K562 (cell line): ENCODE data around the gene CNPY2. TPM values are rescaled to one million over a fixed set of nuclear protein-coding genes. Genes with fewer than 3 reads are reported as not detected.

Source experiments
- ATAC-seq: fragments of 200-7000 bp; cut with Tn5 transposase; 3 replicates; pipeline ENCODE4 v1.9.1; 2020; ENCODE audit warnings: moderate library complexity
- BruUV-seq: library from RNA; stranded (reverse); fragments of 400-500 nt; replicated peaks from 2 replicates; lab custom pipeline; 2021; lab: Mats Ljungman, UMichigan
- CTCF ChIA-PET: fragments of 300-600 bp; formaldehyde crosslinking; extraction: SDS; loops from one replicate; lab custom pipeline; 2021; ENCODE audit warnings: low intra/inter-chr PET ratio; lab: Yijun Ruan, JAX
- POLR2A ChIA-PET: fragments of 300-600, 350-650 bp; sonication (Branson Sonifier 250); formaldehyde crosslinking; extraction: SDS; loops from one replicate; lab custom pipeline; 2021; ENCODE audit warnings: antibody characterized with exemption, inconsistent platforms; lab: Yijun Ruan, JAX
- DNase-seq, 4 experiments: peaks; one replicate each; pipeline versions ENCODE4 v3.0.0 to v3.0.0-alpha.2; 2011 to 2018; ENCODE audit warnings: low spot score in 3 of 4, mixed read lengths in 3 of 4; ENCODE audit errors: extremely low read depth in 1 of 4
- FAIRE-seq: peaks from 2 replicates; lab custom pipeline; 2011; peaks lifted over from hg19 to GRCh38; lab: Jason Lieb, UNC
- H2AFZ ChIP-seq: 2 replicates; pipeline ENCODE4 v1.6.0; 2011; ENCODE audit warnings: low read depth, low read length, control low read depth, inconsistent platforms
- H3K27ac ChIP-seq: fragments of 200-600 bp; 3 replicates; pipeline ENCODE4 v1.8.0; 2011; ENCODE audit warnings: low read depth, mild to moderate bottlenecking, control low read depth, inconsistent platforms, low read length, moderate library complexity, mixed read lengths; ENCODE audit errors: extremely low read depth
- H3K27me3 ChIP-seq, 2 experiments: fragments of 300-600 bp in 1 of 2; 2 replicates in 1 of 2; 3 replicates in 1 of 2; pipeline versions ENCODE4 v1.6.0 to v1.8.0; 2011; ENCODE audit warnings: inconsistent platforms in 2 of 2, low read length in 2 of 2, mild to moderate bottlenecking in 1 of 2, mixed read lengths in 1 of 2, moderate library complexity in 1 of 2; ENCODE audit not compliant: control insufficient read depth in 2 of 2, insufficient read depth in 2 of 2
- H3K36me3 ChIP-seq: fragments of 300-600 bp; 3 replicates; pipeline ENCODE4 v1.8.0; 2011; ENCODE audit warnings: mild to moderate bottlenecking, low read length, inconsistent platforms; ENCODE audit not compliant: control insufficient read depth, insufficient read depth
- H3K4me1 ChIP-seq, 2 experiments: fragments of 200-600 bp in 1 of 2; replicated peaks in 1 of 2; 2 replicates in 1 of 2; 3 replicates in 1 of 2; pipeline versions ENCODE4 v1.5.1 to v1.8.0; 2011; ENCODE audit warnings: inconsistent platforms in 2 of 2, low read length in 2 of 2, mild to moderate bottlenecking in 1 of 2, mixed read lengths in 1 of 2, moderate library complexity in 1 of 2; ENCODE audit not compliant: control insufficient read depth in 2 of 2, insufficient read depth in 2 of 2
- H3K4me2 ChIP-seq: 2 replicates; pipeline ENCODE4 v1.6.1; 2011; ENCODE audit warnings: low read length, control low read depth, inconsistent platforms, mixed read lengths; ENCODE audit not compliant: insufficient read depth
- H3K4me3 ChIP-seq: fragments of 200-600 bp; sonication (generic), shearing (Covaris generic); 2 replicates; pipeline ENCODE4 v1.5.1; 2016; ENCODE audit warnings: control low read depth, inconsistent platforms
- H3K79me2 ChIP-seq: fragments of 200-600 bp; 3 replicates; pipeline ENCODE4 v1.8.0; 2011; ENCODE audit warnings: low read length, inconsistent platforms; ENCODE audit not compliant: control insufficient read depth, insufficient read depth
- H3K9ac ChIP-seq, 2 experiments: 2 replicates each; pipeline versions ENCODE4 v1.6.0 to v1.6.1; 2011; ENCODE audit warnings: low read depth in 2 of 2, low read length in 2 of 2, control low read depth in 1 of 2, inconsistent platforms in 1 of 2, mild to moderate bottlenecking in 1 of 2, mixed read lengths in 1 of 2; ENCODE audit not compliant: insufficient read depth in 1 of 2
- H3K9me1 ChIP-seq: one replicate; pipeline ENCODE4 v1.6.0; 2011; ENCODE audit warnings: inconsistent platforms, mild to moderate bottlenecking, low read length, moderate library complexity; ENCODE audit not compliant: control insufficient read depth, insufficient read depth
- H3K9me3 ChIP-seq: replicated peaks from 2 replicates; pipeline ENCODE4 v1.5.1; 2011; ENCODE audit warnings: low read depth, low read length, inconsistent platforms; ENCODE audit not compliant: control insufficient read depth, insufficient read depth
- H4K20me1 ChIP-seq: replicated peaks from 2 replicates; pipeline ENCODE4 v1.6.1; 2011; ENCODE audit warnings: low read length, inconsistent platforms, mixed read lengths; ENCODE audit not compliant: control insufficient read depth, insufficient read depth
- ARID3B ChIP-seq: fragments of 250-450 bp; sonication (Bioruptor Pico); IDR thresholded peaks from 2 replicates; pipeline ENCODE4 v1.4.0; 2020; ENCODE audit warnings: borderline replicate concordance
- CAMTA2 ChIP-seq: fragments of 250-450 bp; sonication (Bioruptor Pico); conservative IDR thresholded peaks from 2 replicates; pipeline ENCODE4 v1.5.1; 2022
- CBFA2T3 ChIP-seq: fragments of 450-650 bp; IDR thresholded peaks from 2 replicates; pipeline ENCODE4 v1.6.1; 2017
- ERF ChIP-seq: fragments of 450-650 bp; formaldehyde crosslinking; IDR thresholded peaks from 2 replicates; pipeline ENCODE4 v1.4.0; 2020; ENCODE audit warnings: mild to moderate bottlenecking, mixed read lengths
- HDAC1 ChIP-seq, 2 experiments: fragments of 450-650 bp; IDR thresholded peaks; 2 replicates each; pipeline ENCODE4 v1.6.1; 2016 to 2017; ENCODE audit warnings: inconsistent platforms in 1 of 2, mild to moderate bottlenecking in 1 of 2, moderate library complexity in 1 of 2
- NCOA4 ChIP-seq: fragments of 450-650 bp; IDR thresholded peaks from 2 replicates; pipeline ENCODE4 v1.6.1; 2018; ENCODE audit warnings: mild to moderate bottlenecking; ENCODE audit not compliant: partially characterized antibody
- NFRKB ChIP-seq: fragments of 450-650 bp; IDR thresholded peaks from 2 replicates; pipeline ENCODE4 v1.6.1; 2016; ENCODE audit warnings: low read depth
- NR2C1 ChIP-seq, 2 experiments: fragments of 450-650 bp; IDR thresholded peaks; 2 replicates each; pipeline ENCODE4 v1.6.1; 2017; ENCODE audit warnings: mild to moderate bottlenecking in 2 of 2, antibody characterized with exemption in 1 of 2, inconsistent platforms in 1 of 2, missing compliant biosample characterization in 1 of 2, missing genetic modification characterization in 1 of 2
- RFX7 ChIP-seq: fragments of 250-450 bp; sonication (Bioruptor Pico); IDR thresholded peaks from 2 replicates; pipeline ENCODE4 v1.5.1; 2021; ENCODE audit warnings: mild to moderate bottlenecking
- SMC3 ChIP-seq: conservative IDR thresholded peaks from 2 replicates; pipeline ENCODE4 v1.6.1; 2011; ENCODE audit warnings: low read depth, low read length, improper control_type of control experiment; ENCODE audit not compliant: insufficient read depth
- TAF7 ChIP-seq: fragments of 450-650 bp; IDR thresholded peaks from 2 replicates; pipeline ENCODE4 v1.6.1; 2016; ENCODE audit warnings: missing genetic modification characterization, missing compliant biosample characterization
- WHSC1 ChIP-seq: IDR thresholded peaks from one replicate; pipeline ENCODE4 v1.6.1; 2012; ENCODE audit warnings: low read length, control low read depth, inconsistent platforms
- ZNF121 ChIP-seq: sonication (generic); formaldehyde crosslinking; conservative IDR thresholded peaks from 2 replicates; pipeline ENCODE4 v1.8.0; 2022; ENCODE audit warnings: missing genetic modification reagents
- ZNF165 ChIP-seq: fragments of 250-450 bp; sonication (Bioruptor Pico); IDR thresholded peaks from 2 replicates; pipeline ENCODE4 v1.4.0; 2020; ENCODE audit warnings: borderline replicate concordance
- ZNF184 ChIP-seq: sonication (generic); formaldehyde crosslinking; IDR thresholded peaks from 2 replicates; pipeline ENCODE4 v1.5.0; 2020; ENCODE audit warnings: missing genetic modification reagents
- ZNF395 ChIP-seq: fragments of 200-800 bp; sonication (Bioruptor generic); IDR thresholded peaks from 2 replicates; pipeline ENCODE4 v1.6.1; 2017; ENCODE audit warnings: missing genetic modification characterization, missing compliant biosample characterization
- WGBS: fragments of 100-300 bp; shearing (Covaris generic); methylation state at CpG from one replicate; pipeline ENCODE4 v1.1.6; 2016; ENCODE audit warnings: low coverage, mixed read lengths; ENCODE audit not compliant: insufficient coverage; ENCODE audit errors: missing lambda C conversion rate; 5-methylcytosine and 5-hydroxymethylcytosine counted together
- in situ Hi-C: fragments of 300-500 bp; cut with MboI; formaldehyde crosslinking; loops from 4 replicates; pipeline ENCODE4 v1.15.0; 2018; ENCODE audit warnings: inconsistent platforms, mixed read lengths
- intact Hi-C: fragments of 100-400 bp; cut with micrococcal nuclease; formaldehyde crosslinking; loops from 2 replicates; pipeline ENCODE4 v1.14.2; 2022
- polyA plus RNA-seq, 8 experiments: library from polyadenylated mRNA; depleted of rRNA in 4 of 8; stranded (reverse) in 5 of 8; unstranded in 3 of 8; fragments of >200 nt; fragmentation: Nextera tagmentation in 2 of 8; fragmentation: Illumina TruSeq in 1 of 8; extraction: Ambion mirVana in 2 of 8; extraction: Trizol in 1 of 8; gene quantifications; 2 replicates each; pipeline versions ENCODE4 v1.2.1 to v1.2.3, GENCODE V29; 2011 to 2014; ENCODE audit warnings: inconsistent platforms in 1 of 8, missing spikeins in 1 of 8
- total RNA-seq, 7 experiments: library from RNA; depleted of rRNA in 6 of 7; stranded (reverse); fragments of >200 nt in 6 of 7; fragmentation: Illumina TruSeq in 2 of 7; extraction: Trizol in 2 of 7; gene quantifications; 2 replicates each; pipeline versions ENCODE4 v1.2.1 to v1.2.3, GENCODE V29; 2011 to 2021; ENCODE audit warnings: low replicate concordance in 1 of 7

The CNPY2 gene
- total and polyA plus RNA-seq, 9 of the 15 experiments (the other 6 are each of a cell fraction or from before 2014, with no cell fraction given), result 33.8 to 190 (median 138) TPM

GRCh38 chr12:56333197-56333678 is 17.4 kb upstream of the CNPY2 start (continued):
- TF ChIP-seq ERF (CRISPR knock-in tag), result no peak
- TF ChIP-seq HDAC1 (IDR thresholded peaks at IDR 0.05), result 0 out of 4 replicates have a peak, but pooled peaks of 1 of the 2 experiments have one; percentile 15
- no peak for TF ChIP-seq SMC3
- no peak for TF ChIP-seq ZNF121 (CRISPR knock-in tag)
- no peak for TF ChIP-seq NCOA4
- TF ChIP-seq ZNF184 (CRISPR knock-in tag), result no peak
- no peak for TF ChIP-seq ARID3B (CRISPR knock-in tag)
- TF ChIP-seq TAF7 (tag), result no peak; the same call in 1 of the 2 replicates

- Histone ChIP-seq H3K9me1 (peaks cover 3% of the 10 kb centered on the region), H3K9me3 (no peaks in the 10 kb centered on the region), H3K27ac (peak overlapping the region; percentile 98), H2AFZ (peak overlapping the region; percentile 95), H4K20me1 (no peaks in the 10 kb centered on the region), H3K36me3 (peaks cover 3% of the 10 kb centered on the region; the same call in 2 of the 3 replicates), H3K27me3 (no peaks in the 10 kb centered on the region), H3K79me2 (peaks cover 21% of the 10 kb centered on the region), H3K4me3 (peak overlapping the region; percentile 64), H3K4me1 (peaks cover 31 to 56% of the 10 kb centered on the region in 2 experiments), H3K4me2 (peak overlapping the region; percentile 98), H3K9ac (peak overlapping the region; percentile 88 to 95; a peak in 3 of 4 replicates)
- no TSS peak for BruUV-seq
- in situ Hi-C loops, result no loop called here
- ChIA-PET CTCF (no interaction called here), POLR2A (interaction anchor here (0.5 to 19.0 kb wide), 17 partner anchors 9 to 283 kb away, joined by 3 to 274 read pairs (median 4); partner anchors contain the start of genes APOF, CNPY2, SPRYD4 and STAT2)
- 42% methylated on average over 10 of the region's 11 CpGs for WGBS
- ATAC-seq, result no peak
- FAIRE-seq, result no peak
- intact Hi-C loops, result loop anchor here (2.0 kb wide), 1 partner anchor 16 kb away; no protein-coding TSS in a partner anchor
- peak in 1 of 4 experiments; percentile 32 for DNase-seq
- no peak for TF ChIP-seq RFX7 (CRISPR knock-in tag)
- TF ChIP-seq ZNF395 (CRISPR knock-in tag), result no peak
- TF ChIP-seq CAMTA2 (CRISPR knock-in tag), result no peak
- TF ChIP-seq ZNF165 (CRISPR knock-in tag), result no peak
- peak; percentile 72 for TF ChIP-seq WHSC1
- peak; percentile 67 for TF ChIP-seq CBFA2T3
- TF ChIP-seq NFRKB, result no peak
- TF ChIP-seq NR2C1 (IDR thresholded peaks at IDR 0.05), result no peak
- TF ChIP-seq NR2C1 (tag; IDR thresholded peaks at IDR 0.05), result peak; percentile 7; the same call in 1 of the 2 replicates
Measured at GRCh38 chr12:56332512-56333196, 16.9 kb upstream of the CNPY2 start.
